IPS-20b (cell line): ENCODE measurements around the gene SUGCT.
"Not testable (repeated sequence)": the region's sequence is repeated elsewhere in the genome, so short reads cannot be mapped to it uniquely, and the experiment has no call there.

Experiments
- H3K27ac ChIP-seq: one replicate; pipeline ENCODE4 v1.5.1; 2013; ENCODE audit warnings: low read length
- H3K27me3 ChIP-seq: 2 replicates; pipeline ENCODE4 v1.6.1; 2013; ENCODE audit warnings: mild to moderate bottlenecking, low read length, inconsistent platforms; ENCODE audit not compliant: insufficient read depth
- H3K36me3 ChIP-seq: 2 replicates; pipeline ENCODE4 v1.6.1; 2013; ENCODE audit warnings: low read depth, mild to moderate bottlenecking, inconsistent platforms, low read length, moderate library complexity; ENCODE audit not compliant: insufficient read depth
- H3K4me1 ChIP-seq: 2 replicates; pipeline ENCODE4 v1.6.1; 2013; ENCODE audit warnings: mild to moderate bottlenecking, control low read depth, inconsistent platforms, low read length, moderate library complexity; ENCODE audit not compliant: insufficient read depth
- H3K4me3 ChIP-seq: 2 replicates; pipeline ENCODE4 v1.5.1; 2013; ENCODE audit warnings: mild to moderate bottlenecking, low read length, inconsistent platforms
- H3K9ac ChIP-seq: 2 replicates; pipeline ENCODE4 v1.6.1; 2013; ENCODE audit warnings: low read depth, mild to moderate bottlenecking, inconsistent platforms, low read length, moderate library complexity
- H3K9me3 ChIP-seq: 2 replicates; pipeline ENCODE4 v1.6.1; 2013; ENCODE audit warnings: mild to moderate bottlenecking, low read depth, low read length, inconsistent platforms; ENCODE audit not compliant: insufficient read depth

The SUGCT gene

GRCh38 chr7:40234046-40234445 lies 99.2 kb downstream of the SUGCT start:
- Histone ChIP-seq H3K9me3 (no peaks in the 10 kb centered on the region), H3K27ac (no peak overlapping the region), H3K4me1 (no peaks in the 10 kb centered on the region), H3K9ac (no peak overlapping the region), H3K27me3 (no peaks in the 10 kb centered on the region), H3K4me3 (no peak overlapping the region), H3K36me3 (no peaks in the 10 kb centered on the region)

- Histone ChIP-seq H3K9ac (no peak overlapping the region), H3K4me1 (no peaks in the 10 kb centered on the region), H3K36me3 (no peaks in the 10 kb centered on the region), H3K9me3 (no peaks in the 10 kb centered on the region), H3K27ac (no peak overlapping the region), H3K27me3 (no peaks in the 10 kb centered on the region), H3K4me3 (no peak overlapping the region)
Measured at GRCh38 chr7:40234666-40235065, 99.9 kb downstream of the SUGCT start.

DNA sequence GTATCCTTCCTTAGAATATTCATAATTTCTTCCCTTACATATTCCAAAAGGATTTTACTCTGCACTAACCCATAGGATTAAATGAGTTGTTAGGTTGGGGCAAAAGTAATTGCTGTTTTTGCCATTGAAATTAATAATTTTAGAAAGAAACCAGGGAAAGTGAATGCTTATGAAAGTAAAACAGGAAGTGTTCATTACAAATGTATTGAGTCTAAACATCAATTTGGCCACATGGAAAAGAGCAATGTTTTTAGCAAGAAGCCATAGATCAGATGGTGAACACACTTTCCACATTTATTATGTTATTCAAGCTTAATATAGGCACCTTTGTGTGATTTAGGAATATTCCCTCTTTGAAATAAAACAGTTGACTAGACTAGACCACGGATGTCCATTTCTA lies 102.9 kb downstream of the SUGCT start:
- Histone ChIP-seq H3K27me3 (no peaks in the 10 kb centered on the region), H3K36me3 (no peaks in the 10 kb centered on the region), H3K9ac (no peak overlapping the region), H3K27ac (no peak overlapping the region), H3K9me3 (no peaks in the 10 kb centered on the region), H3K4me3 (no peak overlapping the region), H3K4me1 (no peaks in the 10 kb centered on the region)

- H3K4me1 ChIP-seq, result no peaks in the 10 kb centered on the region
- H3K9ac ChIP-seq, result no peak overlapping the region
- no peaks in the 10 kb centered on the region for H3K9me3 ChIP-seq
- H3K36me3 ChIP-seq, result no peaks in the 10 kb centered on the region
- H3K4me3 ChIP-seq, result no peak overlapping the region
- no peaks in the 10 kb centered on the region for H3K27me3 ChIP-seq
- no peak overlapping the region for H3K27ac ChIP-seq
Measured at GRCh38 chr7:40239755-40240303, 105.0 kb downstream of the SUGCT start.

- Histone ChIP-seq H3K4me1 (no peaks in the 10 kb centered on the region), H3K9ac (no peak overlapping the region), H3K27ac (no peak overlapping the region), H3K27me3 (no peaks in the 10 kb centered on the region), H3K4me3 (no peak overlapping the region), H3K9me3 (no peaks in the 10 kb centered on the region), H3K36me3 (no peaks in the 10 kb centered on the region)
Measured at GRCh38 chr7:40243076-40243475, 108.3 kb downstream of the SUGCT start.

- Histone ChIP-seq H3K27ac (no peak overlapping the region), H3K27me3 (no peaks in the 10 kb centered on the region), H3K36me3 (no peaks in the 10 kb centered on the region), H3K4me1 (no peaks in the 10 kb centered on the region), H3K9ac (no peak overlapping the region), H3K4me3 (no peak overlapping the region), H3K9me3 (no peaks in the 10 kb centered on the region)
Measured at GRCh38 chr7:40244226-40244625, 109.4 kb downstream of the SUGCT start.

DNA sequence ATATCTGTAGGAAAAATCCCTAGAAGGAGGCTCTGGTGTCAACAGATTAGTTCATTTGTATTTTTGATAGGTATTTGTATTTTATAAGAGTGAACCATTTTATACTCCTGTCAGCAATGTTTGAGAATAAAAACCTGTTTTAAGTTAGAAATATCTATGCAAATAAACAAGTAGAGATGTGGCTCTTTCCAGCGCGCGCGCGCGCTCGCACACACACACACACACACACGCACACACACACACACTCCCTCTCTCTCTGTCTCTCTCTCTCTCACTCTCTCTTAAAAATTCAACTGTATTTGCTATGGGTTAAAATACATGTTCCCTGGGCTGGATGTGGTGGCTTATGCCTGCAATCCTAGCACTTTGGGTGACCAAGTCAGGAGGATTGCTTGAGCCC lies 113.9 kb downstream of the SUGCT start:
- Histone ChIP-seq H3K4me1 (no peaks in the 10 kb centered on the region), H3K36me3 (no peaks in the 10 kb centered on the region), H3K27me3 (no peaks in the 10 kb centered on the region), H3K9me3 (no peaks in the 10 kb centered on the region), H3K27ac (no peak overlapping the region), H3K9ac (no peak overlapping the region), H3K4me3 (no peak overlapping the region)

DNA sequence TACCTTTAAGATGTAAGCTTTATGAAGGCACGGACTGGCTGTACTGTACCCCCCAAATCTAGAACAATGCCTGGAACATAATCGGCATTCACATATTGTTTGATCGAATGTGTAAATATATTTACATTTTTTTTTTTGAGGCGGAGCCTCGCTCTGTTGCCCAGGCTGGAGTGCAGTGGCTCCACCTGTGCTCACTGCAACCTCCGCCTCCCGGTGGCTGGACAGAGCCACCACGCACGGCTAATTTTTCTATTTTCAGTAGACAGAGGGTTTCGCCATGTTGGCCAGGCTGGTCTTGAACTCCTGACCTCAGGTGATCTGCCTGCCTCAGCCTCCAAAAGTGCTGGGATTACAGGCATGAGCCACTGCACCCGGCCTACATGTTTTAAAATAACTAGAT lies 118.6 kb downstream of the SUGCT start:
- H3K27me3 ChIP-seq, H3K4me1 ChIP-seq, H3K27ac ChIP-seq, H3K36me3 ChIP-seq, H3K9ac ChIP-seq, H3K9me3 ChIP-seq, H3K4me3 ChIP-seq: not testable (repeated sequence)

GRCh38 chr7:40263752-40264390 lies 129.1 kb downstream of the SUGCT start:
- Histone ChIP-seq H3K4me3 (no peak overlapping the region), H3K27ac (no peak overlapping the region), H3K9ac (no peak overlapping the region), H3K36me3 (no peaks in the 10 kb centered on the region), H3K27me3 (no peaks in the 10 kb centered on the region), H3K9me3 (no peaks in the 10 kb centered on the region), H3K4me1 (no peaks in the 10 kb centered on the region)

GRCh38 chr7:40267583-40267982 lies 132.8 kb downstream of the SUGCT start:
- Histone ChIP-seq H3K4me1 (no peaks in the 10 kb centered on the region), H3K9ac (no peak overlapping the region), H3K4me3 (no peak overlapping the region), H3K36me3 (no peaks in the 10 kb centered on the region), H3K27ac (no peak overlapping the region), H3K27me3 (no peaks in the 10 kb centered on the region), H3K9me3 (no peaks in the 10 kb centered on the region)

- H3K27ac ChIP-seq, H3K4me1 ChIP-seq, H3K36me3 ChIP-seq, H3K9me3 ChIP-seq, H3K4me3 ChIP-seq, H3K27me3 ChIP-seq, H3K9ac ChIP-seq: not testable (repeated sequence)
Measured at GRCh38 chr7:40268810-40269209, 134.0 kb downstream of the SUGCT start.

- Histone ChIP-seq H3K36me3 (no peaks in the 10 kb centered on the region), H3K27me3 (no peaks in the 10 kb centered on the region), H3K9me3 (no peaks in the 10 kb centered on the region; the same call in 1 of the 2 replicates), H3K4me3 (no peak overlapping the region), H3K4me1 (no peaks in the 10 kb centered on the region), H3K27ac (no peak overlapping the region), H3K9ac (no peak overlapping the region)
Measured at GRCh38 chr7:40276061-40276460, 141.3 kb downstream of the SUGCT start.
